ENCODE results near the gene SHMT2.

The SHMT2 gene

DNA sequence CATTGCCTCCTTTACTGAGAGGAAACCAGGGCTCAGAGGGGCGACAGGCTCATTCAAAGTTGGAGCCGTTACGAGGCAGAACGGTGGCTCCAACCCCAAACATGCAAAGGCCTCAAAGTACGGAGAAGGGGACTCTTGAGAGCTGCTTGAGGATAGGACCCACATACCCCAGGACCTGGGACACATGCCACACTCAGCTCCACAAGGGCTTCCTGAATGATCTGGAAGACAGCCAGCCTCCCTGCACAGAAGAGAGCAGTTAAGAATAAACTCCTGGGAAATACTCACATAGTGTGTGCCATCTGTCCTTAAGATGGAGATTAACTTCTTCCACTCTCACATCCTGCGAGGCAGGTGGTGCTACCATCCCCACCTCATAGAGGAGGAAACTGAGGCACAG lies 39.5 kb upstream of the SHMT2 start:
- H3K36me3 ChIP-seq = no peaks in the 10 kb centered on the region
- H3K4me3 ChIP-seq (ENCODE audit: low read depth in 1 of 2, low read length in 1 of 2) = no peak overlapping the region
- TF ChIP-seq, protein P1, sequence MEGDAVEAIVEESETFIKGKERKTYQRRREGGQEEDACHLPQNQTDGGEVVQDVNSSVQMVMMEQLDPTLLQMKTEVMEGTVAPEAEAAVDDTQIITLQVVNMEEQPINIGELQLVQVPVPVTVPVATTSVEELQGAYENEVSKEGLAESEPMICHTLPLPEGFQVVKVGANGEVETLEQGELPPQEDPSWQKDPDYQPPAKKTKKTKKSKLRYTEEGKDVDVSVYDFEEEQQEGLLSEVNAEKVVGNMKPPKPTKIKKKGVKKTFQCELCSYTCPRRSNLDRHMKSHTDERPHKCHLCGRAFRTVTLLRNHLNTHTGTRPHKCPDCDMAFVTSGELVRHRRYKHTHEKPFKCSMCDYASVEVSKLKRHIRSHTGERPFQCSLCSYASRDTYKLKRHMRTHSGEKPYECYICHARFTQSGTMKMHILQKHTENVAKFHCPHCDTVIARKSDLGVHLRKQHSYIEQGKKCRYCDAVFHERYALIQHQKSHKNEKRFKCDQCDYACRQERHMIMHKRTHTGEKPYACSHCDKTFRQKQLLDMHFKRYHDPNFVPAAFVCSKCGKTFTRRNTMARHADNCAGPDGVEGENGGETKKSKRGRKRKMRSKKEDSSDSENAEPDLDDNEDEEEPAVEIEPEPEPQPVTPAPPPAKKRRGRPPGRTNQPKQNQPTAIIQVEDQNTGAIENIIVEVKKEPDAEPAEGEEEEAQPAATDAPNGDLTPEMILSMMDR (IDR thresholded peaks at IDR 0.05) = no peak
- H3K9me3 ChIP-seq = no peaks in the 10 kb centered on the region
- no peaks in the 10 kb centered on the region for H3K27me3 ChIP-seq
- H3K4me1 ChIP-seq (ENCODE audit: control insufficient read depth in 1 of 2, insufficient read depth in 1 of 2, low read depth in 1 of 2, low read length in 1 of 2) = no peaks in the 10 kb centered on the region
- H3K27ac ChIP-seq = no peak overlapping the region

DNA sequence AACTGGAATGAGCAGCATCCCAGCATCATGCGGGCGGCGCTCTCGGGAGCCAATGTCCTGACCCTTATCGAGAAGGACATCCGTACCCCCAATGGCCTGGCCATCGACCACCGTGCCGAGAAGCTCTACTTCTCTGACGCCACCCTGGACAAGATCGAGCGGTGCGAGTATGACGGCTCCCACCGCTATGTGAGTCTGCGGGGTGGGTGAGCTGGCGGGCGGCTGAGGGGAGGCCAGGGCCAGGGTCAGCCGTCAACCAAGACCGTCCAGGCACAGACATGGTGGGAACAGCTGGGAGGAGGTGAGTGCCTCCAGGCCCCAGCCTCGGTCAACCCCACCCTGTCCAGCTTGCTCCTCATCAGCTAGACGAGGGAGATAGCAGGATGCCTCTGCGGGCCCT lies 38.7 kb upstream of the SHMT2 start:
- Histone ChIP-seq H3K4me3 (ENCODE audit: low read depth in 1 of 2, low read length in 1 of 2) (no peak overlapping the region), H3K9me3 (no peaks in the 10 kb centered on the region), H3K36me3 (no peaks in the 10 kb centered on the region), H3K27ac (no peak overlapping the region), H3K27me3 (peaks cover 1% of the 10 kb centered on the region), H3K4me1 (ENCODE audit: control insufficient read depth in 1 of 2, insufficient read depth in 1 of 2, low read depth in 1 of 2, low read length in 1 of 2) (no peaks in the 10 kb centered on the region)
- TF ChIP-seq, protein P1 (IDR thresholded peaks at IDR 0.05) = no peak

DNA sequence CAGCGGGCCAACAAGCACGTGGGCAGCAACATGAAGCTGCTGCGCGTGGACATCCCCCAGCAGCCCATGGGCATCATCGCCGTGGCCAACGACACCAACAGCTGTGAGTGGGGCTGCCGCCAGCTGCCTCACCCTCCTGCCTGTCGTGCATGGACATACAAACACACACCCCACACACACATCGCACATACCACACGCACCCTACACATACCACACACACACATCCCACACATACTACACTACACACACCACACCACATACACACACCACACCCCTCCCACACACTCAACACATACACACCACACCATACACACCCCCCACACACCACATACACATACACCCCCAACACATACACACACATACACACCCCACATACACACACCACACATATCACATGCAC lies 38.1 kb upstream of the SHMT2 start:
- H3K4me1 ChIP-seq (ENCODE audit: control insufficient read depth in 1 of 2, insufficient read depth in 1 of 2, low read depth in 1 of 2, low read length in 1 of 2) = no peaks in the 10 kb centered on the region
- no peak overlapping the region for H3K4me3 ChIP-seq (ENCODE audit: low read depth in 1 of 2, low read length in 1 of 2)
- H3K9me3 ChIP-seq = no peaks in the 10 kb centered on the region
- TF ChIP-seq, protein P1 (IDR thresholded peaks at IDR 0.05) = no peak
- no peak overlapping the region for H3K27ac ChIP-seq
- no peaks in the 10 kb centered on the region for H3K36me3 ChIP-seq
- H3K27me3 ChIP-seq = peaks cover 6% of the 10 kb centered on the region

DNA sequence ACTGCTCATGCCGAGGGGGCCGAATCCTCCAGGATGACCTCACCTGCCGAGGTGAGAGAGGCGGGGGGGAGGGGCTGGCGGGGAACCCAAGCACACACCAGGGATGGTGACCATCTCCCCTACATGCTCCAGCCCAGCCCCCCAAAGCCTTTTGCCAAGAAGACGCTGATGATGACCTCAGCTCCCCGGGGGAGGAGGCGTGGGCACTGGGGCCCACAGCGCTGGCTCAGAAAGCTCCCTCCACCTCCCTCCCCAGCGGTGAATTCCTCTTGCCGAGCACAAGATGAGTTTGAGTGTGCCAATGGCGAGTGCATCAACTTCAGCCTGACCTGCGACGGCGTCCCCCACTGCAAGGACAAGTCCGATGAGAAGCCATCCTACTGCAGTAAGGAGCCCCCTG lies 36.6 kb upstream of the SHMT2 start:
- Histone ChIP-seq H3K4me3 (ENCODE audit: low read depth in 1 of 2, low read length in 1 of 2) (no peak overlapping the region), H3K27me3 (peaks cover 6% of the 10 kb centered on the region), H3K9me3 (no peaks in the 10 kb centered on the region), H3K36me3 (no peaks in the 10 kb centered on the region), H3K27ac (no peak overlapping the region), H3K4me1 (ENCODE audit: control insufficient read depth in 1 of 2, insufficient read depth in 1 of 2, low read depth in 1 of 2, low read length in 1 of 2) (no peaks in the 10 kb centered on the region)
- TF ChIP-seq, protein P1 (IDR thresholded peaks at IDR 0.05) = no peak

DNA sequence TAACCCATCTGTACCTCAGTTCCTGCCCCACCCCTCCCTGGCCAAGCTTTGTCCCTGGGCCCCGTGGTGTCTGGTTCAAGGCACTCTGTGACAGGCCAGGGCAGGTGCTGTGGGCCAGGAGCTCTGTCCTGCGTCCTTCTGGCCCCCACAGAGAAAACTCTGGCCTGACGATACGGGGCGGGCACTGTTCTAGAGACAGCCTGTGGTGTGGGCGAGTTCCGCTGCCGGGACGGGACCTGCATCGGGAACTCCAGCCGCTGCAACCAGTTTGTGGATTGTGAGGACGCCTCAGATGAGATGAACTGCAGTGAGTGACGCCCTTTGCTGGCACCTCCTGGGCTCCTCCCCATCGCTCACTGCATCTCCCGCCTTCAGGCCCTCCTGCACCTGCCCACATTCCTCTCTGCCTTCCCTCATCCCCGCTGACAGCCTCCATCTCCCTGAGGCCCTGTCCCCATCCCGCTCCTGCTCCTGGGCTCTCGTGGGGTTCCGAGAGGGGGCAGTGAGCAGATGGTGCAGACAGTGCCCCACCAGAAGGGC lies 35.7 kb upstream of the SHMT2 start:
- peaks cover 6% of the 10 kb centered on the region for H3K27me3 ChIP-seq
- H3K4me1 ChIP-seq (ENCODE audit: control insufficient read depth in 1 of 2, insufficient read depth in 1 of 2, low read depth in 1 of 2, low read length in 1 of 2) = no peaks in the 10 kb centered on the region
- no peaks in the 10 kb centered on the region for H3K36me3 ChIP-seq
- H3K27ac ChIP-seq = no peak overlapping the region
- H3K9me3 ChIP-seq = no peaks in the 10 kb centered on the region
- TF ChIP-seq, protein P1 (IDR thresholded peaks at IDR 0.05) = no peak
- H3K4me3 ChIP-seq (ENCODE audit: low read depth in 1 of 2, low read length in 1 of 2) = no peak overlapping the region

DNA sequence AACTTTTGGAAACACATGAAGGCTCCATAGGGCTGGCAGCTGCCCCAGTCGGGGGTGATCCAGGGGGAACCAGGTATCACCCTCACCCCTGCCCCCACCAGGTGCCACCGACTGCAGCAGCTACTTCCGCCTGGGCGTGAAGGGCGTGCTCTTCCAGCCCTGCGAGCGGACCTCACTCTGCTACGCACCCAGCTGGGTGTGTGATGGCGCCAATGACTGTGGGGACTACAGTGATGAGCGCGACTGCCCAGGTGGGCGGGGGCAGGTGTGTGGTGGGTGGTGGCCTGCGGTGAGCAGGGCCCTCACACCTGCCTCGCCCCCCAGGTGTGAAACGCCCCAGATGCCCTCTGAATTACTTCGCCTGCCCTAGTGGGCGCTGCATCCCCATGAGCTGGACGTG lies 35.3 kb upstream of the SHMT2 start:
- Histone ChIP-seq H3K4me3 (ENCODE audit: low read depth in 1 of 2, low read length in 1 of 2) (no peak overlapping the region), H3K36me3 (no peaks in the 10 kb centered on the region), H3K9me3 (no peaks in the 10 kb centered on the region), H3K4me1 (ENCODE audit: control insufficient read depth in 1 of 2, insufficient read depth in 1 of 2, low read depth in 1 of 2, low read length in 1 of 2) (no peaks in the 10 kb centered on the region), H3K27me3 (peaks cover 6% of the 10 kb centered on the region), H3K27ac (no peak overlapping the region)
- TF ChIP-seq, protein P1 (IDR thresholded peaks at IDR 0.05) = no peak
